Suprapubic skin (tissue), 4 donors: Measurements from ENCODE around the gene PPP2R5C. TPM values are rescaled to one million over a fixed set of nuclear protein-coding genes. Genes with fewer than 3 reads are reported as not detected.

Experiments
- DNase-seq, 2 donors: peaks; one replicate each; pipeline ENCODE4 v3.0.0-alpha.2; 2019; ENCODE audit warnings: low spot score in 2 of 2
- H3K27ac ChIP-seq: fragments of 200-600 bp; sonication (generic); one replicate; pipeline ENCODE4 v1.5.1; 2019
- H3K27me3 ChIP-seq: fragments of 200-600 bp; sonication (generic); one replicate; pipeline ENCODE4 v1.5.1; 2019
- H3K36me3 ChIP-seq: fragments of 200-600 bp; sonication (generic); one replicate; pipeline ENCODE4 v1.5.1; 2019
- H3K4me1 ChIP-seq: fragments of 200-600 bp; sonication (generic); one replicate; pipeline ENCODE4 v1.5.1; 2019
- H3K4me3 ChIP-seq: fragments of 200-600 bp; sonication (generic); one replicate; pipeline ENCODE4 v1.5.1; 2019; ENCODE audit warnings: mild to moderate bottlenecking
- H3K9me3 ChIP-seq: fragments of 200-600 bp; sonication (generic); one replicate; pipeline ENCODE4 v1.5.1; 2019
- EP300 ChIP-seq: sonication (generic); formaldehyde crosslinking; IDR thresholded peaks from one replicate; pipeline ENCODE4 v1.6.1; 2017; ENCODE audit warnings: antibody characterized with exemption
- POLR2A ChIP-seq, 2 donors: fragments of 450-650 bp; IDR thresholded peaks; one replicate each; pipeline ENCODE4 v1.6.1; 2017; ENCODE audit warnings: antibody characterized with exemption in 2 of 2, mild to moderate bottlenecking in 2 of 2, moderate library complexity in 2 of 2
- POLR2AphosphoS5 ChIP-seq, 3 donors: sonication (generic); formaldehyde crosslinking; IDR thresholded peaks; one replicate each; pipeline ENCODE4 v1.6.1; 2017; ENCODE audit warnings: antibody characterized with exemption in 3 of 3
- whole genome bisulfite sequencing: methylation state at CpG from one replicate; pipeline ENCODE4 v1.1.5; 2018; 5-methylcytosine and 5-hydroxymethylcytosine counted together
- total RNA-seq, 4 donors: library from RNA; depleted of rRNA; stranded (reverse); fragments of >200 nt; gene quantifications; one replicate each; pipeline ENCODE4 v1.1.0, GENCODE V29; 2016
- TF ChIP-seq, protein P1 (sequence below), 2 donors: fragments of 200-600 bp in 1 of 2; fragments of 450-650 bp in 1 of 2; sonication (generic) in 1 of 2; IDR thresholded peaks; one replicate each; pipeline ENCODE4 v1.5.1; 2016 to 2019; ENCODE audit warnings: antibody characterized with exemption in 2 of 2, mild to moderate bottlenecking in 1 of 2, moderate library complexity in 1 of 2

PPP2R5C gene
- total RNA-seq, 4 donors from 2014 or later = 104 to 149 (median 119) TPM

- Histone ChIP-seq H3K36me3 (no peaks in the 10 kb centered on the region), H3K4me3 (no peak overlapping the region), H3K9me3 (no peaks in the 10 kb centered on the region), H3K27me3 (no peaks in the 10 kb centered on the region), H3K27ac (no peak overlapping the region), H3K4me1 (peaks cover 7% of the 10 kb centered on the region)
- no peak for DNase-seq
- WGBS = 92% methylated on average over 3 of the region's 3 CpGs
- TF ChIP-seq, protein P1, sequence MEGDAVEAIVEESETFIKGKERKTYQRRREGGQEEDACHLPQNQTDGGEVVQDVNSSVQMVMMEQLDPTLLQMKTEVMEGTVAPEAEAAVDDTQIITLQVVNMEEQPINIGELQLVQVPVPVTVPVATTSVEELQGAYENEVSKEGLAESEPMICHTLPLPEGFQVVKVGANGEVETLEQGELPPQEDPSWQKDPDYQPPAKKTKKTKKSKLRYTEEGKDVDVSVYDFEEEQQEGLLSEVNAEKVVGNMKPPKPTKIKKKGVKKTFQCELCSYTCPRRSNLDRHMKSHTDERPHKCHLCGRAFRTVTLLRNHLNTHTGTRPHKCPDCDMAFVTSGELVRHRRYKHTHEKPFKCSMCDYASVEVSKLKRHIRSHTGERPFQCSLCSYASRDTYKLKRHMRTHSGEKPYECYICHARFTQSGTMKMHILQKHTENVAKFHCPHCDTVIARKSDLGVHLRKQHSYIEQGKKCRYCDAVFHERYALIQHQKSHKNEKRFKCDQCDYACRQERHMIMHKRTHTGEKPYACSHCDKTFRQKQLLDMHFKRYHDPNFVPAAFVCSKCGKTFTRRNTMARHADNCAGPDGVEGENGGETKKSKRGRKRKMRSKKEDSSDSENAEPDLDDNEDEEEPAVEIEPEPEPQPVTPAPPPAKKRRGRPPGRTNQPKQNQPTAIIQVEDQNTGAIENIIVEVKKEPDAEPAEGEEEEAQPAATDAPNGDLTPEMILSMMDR (IDR thresholded peaks at IDR 0.05) = no peak
- TF ChIP-seq EP300 (no peak), POLR2AphosphoS5 (IDR thresholded peaks at IDR 0.05) (no peak), POLR2A (IDR thresholded peaks at IDR 0.05) (no peak)
These were observed 83.2 kb downstream of the PPP2R5C start for GRCh38 chr14:101844751-101845150.

GRCh38 chr14:101845496-101845895 lies 84.0 kb downstream of the PPP2R5C start:
- no peak for DNase-seq
- no peaks in the 10 kb centered on the region for H3K36me3 ChIP-seq
- no peak overlapping the region for H3K27ac ChIP-seq
- peaks cover 6% of the 10 kb centered on the region for H3K4me1 ChIP-seq
- WGBS = 83% methylated on average over 2 of the region's 2 CpGs
- H3K27me3 ChIP-seq = no peaks in the 10 kb centered on the region
- TF ChIP-seq POLR2A (IDR thresholded peaks at IDR 0.05) = no peak
- no peak for TF ChIP-seq POLR2AphosphoS5 (IDR thresholded peaks at IDR 0.05)
- TF ChIP-seq, protein P1 (IDR thresholded peaks at IDR 0.05) = no peak
- TF ChIP-seq EP300 = no peak
- H3K4me3 ChIP-seq = no peak overlapping the region
- H3K9me3 ChIP-seq = no peaks in the 10 kb centered on the region

DNA sequence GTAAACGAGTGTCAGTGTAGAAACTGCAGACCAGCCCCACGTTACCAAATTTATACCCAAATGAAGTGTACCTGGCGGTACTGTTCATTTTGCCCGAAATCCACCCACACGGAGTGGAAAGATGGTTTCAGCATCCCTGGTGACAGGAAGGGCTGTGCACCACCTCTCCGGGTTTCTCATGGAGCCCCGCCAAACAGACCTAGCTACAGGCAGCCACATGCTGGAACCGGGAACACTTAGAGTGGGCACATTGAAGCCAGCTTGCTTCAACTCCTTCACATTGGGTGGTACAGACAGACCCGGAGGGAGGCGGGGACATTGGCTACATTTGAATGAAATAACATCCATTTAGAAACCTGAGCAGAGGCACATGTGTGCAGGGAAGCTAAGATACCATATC lies 84.4 kb downstream of the PPP2R5C start:
- WGBS = 84% methylated on average over 10 of the region's 10 CpGs
- Histone ChIP-seq H3K4me3 (no peak overlapping the region), H3K27me3 (no peaks in the 10 kb centered on the region), H3K36me3 (no peaks in the 10 kb centered on the region), H3K4me1 (peaks cover 3% of the 10 kb centered on the region), H3K27ac (no peak overlapping the region), H3K9me3 (no peaks in the 10 kb centered on the region)
- TF ChIP-seq POLR2A (IDR thresholded peaks at IDR 0.05) = no peak
- no peak for TF ChIP-seq EP300
- TF ChIP-seq POLR2AphosphoS5 (IDR thresholded peaks at IDR 0.05) = no peak
- TF ChIP-seq, protein P1 (IDR thresholded peaks at IDR 0.05) = no peak
- DNase-seq = no peak

DNA sequence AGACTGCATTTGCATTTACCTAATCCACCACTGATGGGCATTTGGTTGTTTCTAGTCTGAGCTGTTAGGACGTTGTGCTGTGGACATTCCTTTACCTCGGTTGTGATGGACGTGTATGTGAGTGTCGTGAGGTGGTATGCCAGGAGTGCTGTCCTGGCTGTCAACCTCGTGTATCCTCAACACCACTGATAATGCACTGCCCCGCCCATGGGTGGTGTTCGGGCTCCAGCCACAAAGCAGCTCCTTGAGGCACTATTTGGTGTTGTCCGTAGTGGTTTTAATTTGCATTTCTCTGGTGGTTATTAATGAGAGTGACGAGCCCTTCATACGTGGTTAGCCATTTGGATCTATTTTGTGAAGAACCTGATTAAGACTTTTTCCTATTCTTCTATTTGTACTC lies 87.6 kb downstream of the PPP2R5C start:
- no peak for TF ChIP-seq EP300
- TF ChIP-seq POLR2A (IDR thresholded peaks at IDR 0.05) = no peak
- TF ChIP-seq POLR2AphosphoS5 (IDR thresholded peaks at IDR 0.05) = no peak
- TF ChIP-seq, protein P1 (IDR thresholded peaks at IDR 0.05) = no peak
- no peak overlapping the region for H3K27ac ChIP-seq
- H3K9me3 ChIP-seq = no peaks in the 10 kb centered on the region
- no peaks in the 10 kb centered on the region for H3K36me3 ChIP-seq
- H3K27me3 ChIP-seq = no peaks in the 10 kb centered on the region
- WGBS = 45% methylated on average over 10 of the region's 10 CpGs
- no peak overlapping the region for H3K4me3 ChIP-seq
- no peak for DNase-seq
- H3K4me1 ChIP-seq = peaks cover 3% of the 10 kb centered on the region

DNA sequence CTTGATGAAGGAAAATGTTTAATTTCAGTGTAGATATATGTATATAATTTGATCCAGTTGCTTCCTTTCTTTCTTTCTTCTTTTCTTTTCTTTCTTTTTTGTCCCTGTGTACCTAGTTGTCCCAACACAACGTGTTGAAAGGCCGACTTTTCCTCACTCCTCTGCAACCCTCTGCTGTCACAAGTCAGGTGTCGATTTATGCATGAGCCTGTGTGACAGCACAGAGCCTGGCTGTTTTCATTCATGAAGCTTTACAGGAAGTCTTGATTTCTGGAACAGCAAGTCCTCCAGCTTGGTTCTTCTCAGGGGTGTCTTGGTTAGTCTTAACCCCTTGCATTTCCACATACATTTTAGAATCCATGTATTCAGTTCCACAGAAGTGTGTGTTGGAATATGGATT lies 88.1 kb downstream of the PPP2R5C start:
- Histone ChIP-seq H3K27ac (no peak overlapping the region), H3K9me3 (no peaks in the 10 kb centered on the region), H3K27me3 (no peaks in the 10 kb centered on the region), H3K36me3 (no peaks in the 10 kb centered on the region), H3K4me3 (no peak overlapping the region), H3K4me1 (peaks cover 3% of the 10 kb centered on the region)
- DNase-seq = no peak
- 67% methylated on average over 3 of the region's 3 CpGs for whole genome bisulfite sequencing
- TF ChIP-seq POLR2AphosphoS5 (IDR thresholded peaks at IDR 0.05) (no peak), EP300 (no peak), POLR2A (IDR thresholded peaks at IDR 0.05) (no peak)
- TF ChIP-seq, protein P1 (IDR thresholded peaks at IDR 0.05) = no peak
